Measurements from ENCODE around the gene SNRPF.

SNRPF gene

GRCh38 chr12:95859344-95859816 is 628 bp downstream of the SNRPF start:
- no peak for DNase-seq (ENCODE audit: low read depth in 3 of 3)

GRCh38 chr12:95859947-95860850 is 1.4 kb downstream of the SNRPF start:
- no peak for DNase-seq (ENCODE audit: low read depth in 3 of 3)

- no peak for DNase-seq (ENCODE audit: low read depth in 3 of 3)
Observed at GRCh38 chr12:95862038-95862437, 3.3 kb downstream of the SNRPF start.

- DNase-seq (ENCODE audit: low read depth in 3 of 3) = no peak
Observed at GRCh38 chr12:95863337-95863736, 4.6 kb downstream of the SNRPF start.

- no peak for DNase-seq (ENCODE audit: low read depth in 3 of 3)
Observed at GRCh38 chr12:95870897-95871296, 12.1 kb downstream of the SNRPF start.

GRCh38 chr12:95874452-95874851 is 15.7 kb downstream of the SNRPF start:
- DNase-seq (ENCODE audit: low read depth in 3 of 3) = no peak

- DNase-seq (ENCODE audit: low read depth in 3 of 3) = no peak
Observed at GRCh38 chr12:95877622-95878021, 18.9 kb downstream of the SNRPF start.

GRCh38 chr12:95880895-95881294 is 22.1 kb downstream of the SNRPF start:
- no peak for DNase-seq (ENCODE audit: low read depth in 3 of 3)

- no peak for DNase-seq (ENCODE audit: low read depth in 3 of 3)
Observed at GRCh38 chr12:95881331-95881955, 22.7 kb downstream of the SNRPF start.

- DNase-seq (ENCODE audit: low read depth in 3 of 3) = no peak
Observed at GRCh38 chr12:95882080-95882479, 23.3 kb downstream of the SNRPF start.

GRCh38 chr12:95882873-95883272 is 24.1 kb downstream of the SNRPF start:
- no peak for DNase-seq (ENCODE audit: low read depth in 3 of 3)

- no peak for DNase-seq (ENCODE audit: low read depth in 3 of 3)
Observed at GRCh38 chr12:95884998-95885397, 26.2 kb downstream of the SNRPF start.

GRCh38 chr12:95887311-95887710 is 28.6 kb downstream of the SNRPF start:
- no peak for DNase-seq (ENCODE audit: low read depth in 3 of 3)

GRCh38 chr12:95890958-95891357 is 32.2 kb downstream of the SNRPF start:
- no peak for DNase-seq (ENCODE audit: low read depth in 3 of 3)

- DNase-seq (ENCODE audit: low read depth in 3 of 3) = no peak
Observed at GRCh38 chr12:95896846-95897245, 38.1 kb downstream of the SNRPF start.

- DNase-seq (ENCODE audit: low read depth in 3 of 3) = no peak
Observed at GRCh38 chr12:95898081-95898480, 39.3 kb downstream of the SNRPF start.

GRCh38 chr12:95908573-95908972 is 49.8 kb downstream of the SNRPF start:
- DNase-seq (ENCODE audit: low read depth in 3 of 3) = no peak

GRCh38 chr12:95909871-95910270 is 51.1 kb downstream of the SNRPF start:
- no peak for DNase-seq (ENCODE audit: low read depth in 3 of 3)

Data from stimulated activated CD4-positive, alpha-beta T cell treated with anti-CD3 and anti-CD28 coated beads, TNF-alpha, amount 100 ng/mL, for 4 hours (primary cell).